Airway epithelial cell (primary cell): ENCODE results near the gene FOXE3. TPM values are rescaled to one million over a fixed set of nuclear protein-coding genes. Genes with fewer than 3 reads are reported as not detected.

ENCODE experiments used
- total RNA-seq: library from RNA; depleted of rRNA; stranded (reverse); fragments of >200 nt; gene quantifications from 2 replicates; pipeline ENCODE4 v1.2.3, GENCODE V29; 2015

The FOXE3 gene
- not detected in 2 replicates for total RNA-seq

GRCh38 chr1:47415728-47416318 lies at the start of gene FOXE3:
Gene FOXE3, plus strand, starts transcription at chr1:47416285. Its CDS starts 31 bp downstream, at chr1:47416316.

GRCh38 chr1:47437447-47438164 lies 21.5 kb downstream of the FOXE3 start, which contains the start of gene FOXD2:
Gene FOXD2, plus strand, starts transcription at chr1:47438044. Its CDS starts 92 bp downstream, at chr1:47438136.

Other genes with a start within 250 kb of the FOXE3 start
- 2.5 TPM in 1 of 2 replicates, not detected in the other for gene PDZK1IP1, start 226.2 kb upstream of the FOXE3 start, total RNA-seq
- not detected in 2 replicates for gene TAL1, start 184.1 kb upstream of the FOXE3 start, total RNA-seq
- 5.4 and 8.7 TPM in 2 replicates for gene STIL, start 102.1 kb upstream of the FOXE3 start, total RNA-seq
- gene CMPK1, start 82.5 kb upstream of the FOXE3 start, total RNA-seq = 61.3 and 76.2 TPM in 2 replicates
- 0.05 and 0.14 TPM in 2 replicates for gene FOXD2, start 21.8 kb downstream of the FOXE3 start, total RNA-seq